Heart left ventricle (tissue), 13 donors: ENCODE measurements around the gene CDK6.

Experiments
- POLR2A ChIP-seq, 2 donors: fragments of 450-650 bp; IDR thresholded peaks; one replicate each; pipeline ENCODE4 v1.6.1; 2017; ENCODE audit warnings: antibody characterized with exemption in 2 of 2, mild to moderate bottlenecking in 2 of 2, moderate library complexity in 2 of 2
- TF ChIP-seq, protein P1 (sequence below), 12 donors: fragments of 200-600 bp; sonication (generic) in 4 of 12; IDR thresholded peaks; one replicate each; pipeline versions ENCODE4 v1.5.0 to v1.8.0; 2018 to 2022; ENCODE audit warnings: antibody characterized with exemption in 12 of 12, mild to moderate bottlenecking in 5 of 12
- donor health status: ischemic (EF 13 %, LVEDD 7.1; RV severe dilation, severe dysfunction).
- donor health status: DM: no; HTN: yes; CAD: no.
- donor health status: DM: no; HTN: no; CAD: no.
- donor health status: ischemic (EF 25% LVEDD 6.9; RV normal size, moderate dysfunction).
- donor health status: ischemic (EF 25% LVEDD 5.7; RV mildly dilated, moderate dysfunction).
- donor health status: ischemic (EF 35%, LVEDD 5.7; RV mildly dilated, moderate dysfunction).
- donor health status: nonischemic (EF 11% LVEDD 7.7; RV severe dilation, severe dysfunction).
- donor health status: DM: yes; HTN: yes; CAD: no.
- donor health status: PGD.
- donor health status: ischemic (EF 29% LVEDD 5.4; RV normal size, mild dysfunction).
- donor health status: nonischemic (EF 23%, LVEDD 6.1; RV moderate dilation, normal function).

DNA sequence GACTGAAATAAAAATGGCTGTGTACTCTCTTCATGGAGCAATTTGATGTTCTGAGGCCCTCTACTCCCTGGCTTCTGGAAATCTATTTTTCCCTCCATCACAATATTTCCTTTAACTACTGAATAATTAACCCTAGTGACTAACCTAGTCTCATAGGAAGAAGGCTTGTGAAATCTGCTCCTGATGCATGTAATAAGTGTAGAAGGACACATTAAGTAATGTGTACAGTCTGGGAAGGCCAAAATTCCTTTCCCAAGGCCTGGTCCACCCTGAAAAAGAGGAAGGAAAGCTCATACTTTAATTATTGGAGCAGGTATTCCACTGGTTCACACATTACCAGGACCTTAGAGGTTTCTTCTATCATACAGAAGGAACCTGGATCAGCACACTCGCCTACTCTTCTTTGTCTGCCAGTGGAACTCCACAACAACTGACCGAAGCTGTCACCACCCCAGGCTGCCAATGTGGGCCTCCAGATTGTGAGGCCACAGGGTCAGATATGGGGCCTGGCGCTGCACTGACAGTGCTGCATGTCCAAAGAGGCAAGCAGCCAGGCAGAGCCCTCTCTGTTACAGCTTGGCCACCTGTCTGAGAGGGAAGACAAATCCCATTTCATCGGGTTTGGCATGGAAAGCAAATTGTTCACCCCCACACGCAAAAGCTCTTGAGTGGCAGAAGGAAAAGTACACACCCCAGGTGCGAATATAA, 191.8 kb downstream of the CDK6 start:
- no peak for TF ChIP-seq POLR2A (IDR thresholded peaks at IDR 0.05)
- TF ChIP-seq, protein P1, sequence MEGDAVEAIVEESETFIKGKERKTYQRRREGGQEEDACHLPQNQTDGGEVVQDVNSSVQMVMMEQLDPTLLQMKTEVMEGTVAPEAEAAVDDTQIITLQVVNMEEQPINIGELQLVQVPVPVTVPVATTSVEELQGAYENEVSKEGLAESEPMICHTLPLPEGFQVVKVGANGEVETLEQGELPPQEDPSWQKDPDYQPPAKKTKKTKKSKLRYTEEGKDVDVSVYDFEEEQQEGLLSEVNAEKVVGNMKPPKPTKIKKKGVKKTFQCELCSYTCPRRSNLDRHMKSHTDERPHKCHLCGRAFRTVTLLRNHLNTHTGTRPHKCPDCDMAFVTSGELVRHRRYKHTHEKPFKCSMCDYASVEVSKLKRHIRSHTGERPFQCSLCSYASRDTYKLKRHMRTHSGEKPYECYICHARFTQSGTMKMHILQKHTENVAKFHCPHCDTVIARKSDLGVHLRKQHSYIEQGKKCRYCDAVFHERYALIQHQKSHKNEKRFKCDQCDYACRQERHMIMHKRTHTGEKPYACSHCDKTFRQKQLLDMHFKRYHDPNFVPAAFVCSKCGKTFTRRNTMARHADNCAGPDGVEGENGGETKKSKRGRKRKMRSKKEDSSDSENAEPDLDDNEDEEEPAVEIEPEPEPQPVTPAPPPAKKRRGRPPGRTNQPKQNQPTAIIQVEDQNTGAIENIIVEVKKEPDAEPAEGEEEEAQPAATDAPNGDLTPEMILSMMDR (IDR thresholded peaks at IDR 0.05): no peak
